CD4-positive, alpha-beta T cell (primary cell): Measurements from ENCODE around the gene TRERF1. TPM values are rescaled to one million over a fixed set of nuclear protein-coding genes. Genes with fewer than 3 reads are reported as not detected.

ENCODE experiments used
- ATAC-seq: fragments of 200-7000 bp; cut with Tn5 transposase; one replicate; pipeline ENCODE4 v1.10.0; 2022; ENCODE audit warnings: mild to moderate bottlenecking; ENCODE audit not compliant: poor library complexity
- CTCF ChIA-PET: fragments of 350-600 bp; sonication (Branson Sonifier 250); formaldehyde crosslinking; loops from one replicate; lab custom pipeline; 2021; ENCODE audit warnings: antibody characterized with exemption, inconsistent platforms; lab: Charles Lee
- POLR2A ChIA-PET: fragments of 350-600 bp; sonication (Branson Sonifier 250); formaldehyde crosslinking; loops from one replicate; lab custom pipeline; 2021; ENCODE audit warnings: antibody characterized with exemption, inconsistent platforms; lab: Charles Lee
- DNase-seq, 14 experiments: peaks; one replicate each; pipeline ENCODE4 v3.0.0-alpha.2; 2013 to 2020; ENCODE audit warnings: mixed read lengths in 2 of 14
- H3K27ac ChIP-seq, 2 donors: one replicate each; pipeline versions ENCODE4 v1.5.1 to v1.7.0; 2013; ENCODE audit warnings: low read length in 2 of 2, low read depth in 1 of 2, mild to moderate bottlenecking in 1 of 2
- H3K27me3 ChIP-seq, 2 experiments: 1 replicate in 1 of 2; 2 replicates in 1 of 2; pipeline versions ENCODE4 v1.6.1 to v1.7.0; 2013; ENCODE audit warnings: low read length in 2 of 2, control low read depth in 1 of 2, mild to moderate bottlenecking in 1 of 2, moderate library complexity in 1 of 2; ENCODE audit not compliant: insufficient read depth in 2 of 2, control insufficient read depth in 1 of 2
- H3K36me3 ChIP-seq: one replicate; pipeline ENCODE4 v1.6.1; 2013; ENCODE audit warnings: low read length, control low read depth; ENCODE audit not compliant: insufficient read depth
- H3K4me1 ChIP-seq: one replicate; pipeline ENCODE4 v1.6.1; 2013; ENCODE audit warnings: low read length, control low read depth; ENCODE audit not compliant: insufficient read depth
- H3K4me3 ChIP-seq: one replicate; pipeline ENCODE4 v1.5.1; 2013; ENCODE audit warnings: mild to moderate bottlenecking, low read length, moderate library complexity
- H3K9me3 ChIP-seq, 2 experiments: 1 replicate in 1 of 2; 2 replicates in 1 of 2; pipeline versions ENCODE4 v1.6.1 to v1.7.0; 2013; ENCODE audit warnings: low read length in 2 of 2, mild to moderate bottlenecking in 2 of 2, control low read depth in 1 of 2, moderate library complexity in 1 of 2; ENCODE audit not compliant: control insufficient read depth in 1 of 2, insufficient read depth in 1 of 2
- H3K27ac Mint-ChIP-seq: one replicate; pipeline ENCODE4 v1.8.0; 2020; ENCODE audit warnings: mixed read lengths
- H3K27me3 Mint-ChIP-seq: one replicate; pipeline ENCODE4 v1.8.0; 2021; ENCODE audit warnings: mixed read lengths
- H3K36me3 Mint-ChIP-seq: one replicate; pipeline ENCODE4 v1.8.0; 2021; ENCODE audit warnings: low read depth, mixed read lengths
- H3K4me1 Mint-ChIP-seq: one replicate; pipeline ENCODE4 v1.8.0; 2021; ENCODE audit warnings: low read depth, mixed read lengths
- H3K4me3 Mint-ChIP-seq: one replicate; pipeline ENCODE4 v1.8.0; 2020; ENCODE audit warnings: mild to moderate bottlenecking, mixed read lengths
- H3K9me3 Mint-ChIP-seq: one replicate; pipeline ENCODE4 v1.8.0; 2020; ENCODE audit warnings: mixed read lengths
- CTCF ChIP-seq: fragments of 200-600 bp; IDR thresholded peaks from one replicate; pipeline ENCODE4 v1.8.0; 2022; ENCODE audit warnings: antibody characterized with exemption, mild to moderate bottlenecking
- intact Hi-C, 2 experiments: fragments of 100-400 bp; cut with DNase I in 1 of 2; cut with micrococcal nuclease in 1 of 2; formaldehyde crosslinking; loops; one replicate each; pipeline versions ENCODE4 v1.15.1 to v1.9.0; 2023 to 2025; cut with DNase I, micrococcal nuclease
- total RNA-seq, 174 experiments: library from RNA in 2 of 174; stranded (reverse) in 2 of 174; gene quantifications; one replicate each; pipeline ENCODE4 v1.2.3 and lab custom pipeline; 2021 to 2026

Gene TRERF1
- total RNA-seq, 2 experiments from 2014 or later: 31.0 to 31.7 TPM

- DNase-seq (no peak), ATAC-seq (no peak)
- CTCF ChIA-PET: interaction anchor here (1.8 kb wide), 1 partner anchor 247 kb away, joined by 6 read pairs; no protein-coding TSS in a partner anchor
- no peak overlapping the region for H3K4me3 ChIP-seq
- H3K27ac ChIP-seq: no peak overlapping the region
- no peaks in the 10 kb centered on the region for H3K9me3 Mint-ChIP-seq
- no peak overlapping the region for H3K27ac Mint-ChIP-seq
- H3K4me1 ChIP-seq: peaks cover 20% of the 10 kb centered on the region
- TF ChIP-seq CTCF: no peak
- POLR2A ChIA-PET: no interaction called here
- H3K36me3 Mint-ChIP-seq: peaks cover 45% of the 10 kb centered on the region
- H3K9me3 ChIP-seq: no peaks in the 10 kb centered on the region
- H3K4me3 Mint-ChIP-seq: no peak overlapping the region
- H3K27me3 Mint-ChIP-seq: no peaks in the 10 kb centered on the region
- intact Hi-C loops: loop anchor here in 1 of 2 experiments (10.0 kb wide), 1 partner anchor 154 kb away; the partner anchor contains the start of gene TRERF1
- peaks cover 58% of the 10 kb centered on the region for H3K4me1 Mint-ChIP-seq
- peaks cover 17% of the 10 kb centered on the region for H3K36me3 ChIP-seq
- H3K27me3 ChIP-seq: no peaks in the 10 kb centered on the region
Observed at GRCh38 chr6:42300701-42301100, 151.0 kb downstream of the TRERF1 start.

- intact Hi-C loops: loop anchor here in 1 of 2 experiments (10.0 kb wide), 1 partner anchor 155 kb away; the partner anchor contains the start of gene TRERF1
- H3K9me3 ChIP-seq: no peaks in the 10 kb centered on the region
- Mint-ChIP-seq H3K27ac (no peak overlapping the region), H3K4me1 (peaks cover 58% of the 10 kb centered on the region), H3K4me3 (no peak overlapping the region), H3K27me3 (no peaks in the 10 kb centered on the region), H3K36me3 (peaks cover 50% of the 10 kb centered on the region), H3K9me3 (no peaks in the 10 kb centered on the region)
- no peak overlapping the region for H3K27ac ChIP-seq
- TF ChIP-seq CTCF: no peak
- ChIA-PET POLR2A (no interaction called here), CTCF (interaction anchor here (1.8 kb wide), 1 partner anchor 248 kb away, joined by 6 read pairs; no protein-coding TSS in a partner anchor)
- peaks cover 17% of the 10 kb centered on the region for H3K36me3 ChIP-seq
- DNase-seq (no peak), ATAC-seq (no peak)
- peaks cover 20% of the 10 kb centered on the region for H3K4me1 ChIP-seq
- H3K4me3 ChIP-seq: no peak overlapping the region
- no peaks in the 10 kb centered on the region for H3K27me3 ChIP-seq
Observed at GRCh38 chr6:42300185-42300584, 151.5 kb downstream of the TRERF1 start.

GRCh38 chr6:42297661-42298060 lies 154.1 kb downstream of the TRERF1 start:
- intact Hi-C loops: loop anchor here in 1 of 2 experiments (2.0 kb wide), 1 partner anchor 35 kb away; no protein-coding TSS in a partner anchor
- H3K27ac ChIP-seq: no peak overlapping the region

More at GRCh38 chr6:42297661-42298060, 154.1 kb downstream of the TRERF1 start:
- Mint-ChIP-seq H3K9me3 (no peaks in the 10 kb centered on the region), H3K4me3 (no peak overlapping the region), H3K4me1 (peaks cover 59% of the 10 kb centered on the region), H3K27me3 (no peaks in the 10 kb centered on the region), H3K36me3 (peaks cover 66% of the 10 kb centered on the region), H3K27ac (no peak overlapping the region)
- ATAC-seq (no peak), DNase-seq (no peak)
- H3K36me3 ChIP-seq: peaks cover 17% of the 10 kb centered on the region
- ChIA-PET CTCF (no interaction called here), POLR2A (interaction anchor here (1.0 kb wide), 1 partner anchor 69 kb away, joined by 3 read pairs; no protein-coding TSS in a partner anchor)
- H3K9me3 ChIP-seq: no peaks in the 10 kb centered on the region
- peaks cover 42% of the 10 kb centered on the region for H3K4me1 ChIP-seq
- no peaks in the 10 kb centered on the region for H3K27me3 ChIP-seq
- no peak overlapping the region for H3K4me3 ChIP-seq
- TF ChIP-seq CTCF: no peak
